NCI-H69 (cell line): ENCODE results near the gene ENTHD1.
"Not testable (repeated sequence)": the region's sequence is repeated elsewhere in the genome, so short reads cannot be mapped to it uniquely, and the experiment has no call there.

ENCODE experiments used
- DNase-seq: peaks from one replicate; lab custom pipeline; 2025; lab: John Stamatoyannopoulos, UW

The ENTHD1 gene

DNA sequence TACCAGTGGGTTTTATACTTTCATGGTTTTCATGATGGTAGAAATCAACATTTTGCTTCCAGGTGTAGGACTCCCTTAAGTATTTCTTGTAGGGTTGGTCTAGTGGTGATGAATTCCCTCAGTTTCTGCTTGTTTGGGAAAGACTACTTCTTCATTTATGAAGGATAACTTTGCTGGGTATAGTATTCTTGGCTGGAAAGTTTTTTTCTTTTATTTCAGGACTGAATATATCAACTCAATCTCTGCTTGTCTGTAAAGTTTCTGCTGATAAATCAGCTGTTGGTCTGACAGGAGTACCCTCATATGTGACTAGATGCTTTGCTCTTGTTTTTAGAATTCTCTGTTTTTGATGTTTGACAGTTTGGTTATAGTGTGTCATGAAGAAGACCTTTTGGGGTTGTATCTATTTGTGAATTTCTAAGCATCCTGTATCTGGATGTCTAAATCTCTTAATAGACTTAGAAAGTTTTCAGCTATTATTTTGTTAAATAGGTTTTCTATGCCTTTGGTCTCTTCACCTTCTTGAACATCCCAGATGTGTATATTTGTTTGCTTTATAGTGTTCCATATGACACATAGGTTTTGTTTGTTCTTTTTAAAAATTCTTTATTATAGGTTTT lies 95.9 kb downstream of the ENTHD1 start:
- DNase-seq, result no peak

DNA sequence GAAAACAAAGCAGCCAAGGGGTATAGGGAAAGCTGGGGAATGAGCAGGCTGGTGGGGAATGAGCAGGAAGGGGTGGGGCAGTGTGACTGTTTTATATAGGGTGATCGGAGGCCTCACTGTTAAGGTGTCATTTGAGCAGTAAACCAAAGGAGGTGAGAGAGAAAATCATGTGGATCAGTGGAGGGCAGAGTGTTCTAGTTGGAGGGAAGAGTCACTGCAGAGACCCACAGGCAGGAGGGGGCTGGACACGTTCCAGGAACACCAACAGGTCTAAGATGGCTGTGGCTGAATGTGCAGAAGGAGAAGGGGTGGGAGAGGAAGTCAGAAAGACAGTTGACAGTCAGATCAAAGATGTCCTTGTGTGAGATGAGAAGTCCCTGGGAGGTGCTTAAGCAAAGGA lies 103.8 kb downstream of the ENTHD1 start:
- DNase-seq, result no peak

DNA sequence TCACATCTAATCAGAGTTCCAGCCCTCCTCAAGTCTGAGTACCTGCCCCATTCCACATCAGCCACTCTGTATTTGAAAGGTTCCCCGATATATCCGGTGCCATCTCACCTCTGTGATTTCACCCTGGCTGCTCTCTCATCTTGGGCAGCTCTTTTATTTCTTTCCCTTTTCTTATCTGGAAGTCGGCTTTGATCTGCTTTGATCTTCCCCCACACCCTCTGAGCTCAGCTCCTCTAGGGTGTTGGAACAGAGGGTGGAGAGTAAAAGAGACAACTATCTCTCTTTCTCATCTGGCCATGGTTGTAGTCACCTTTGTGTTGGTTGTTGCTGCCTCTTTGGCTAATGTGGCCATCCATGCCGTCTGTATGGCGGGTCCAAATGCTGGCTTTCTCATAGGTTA lies 108.3 kb downstream of the ENTHD1 start:
- DNase-seq, result no peak

DNA sequence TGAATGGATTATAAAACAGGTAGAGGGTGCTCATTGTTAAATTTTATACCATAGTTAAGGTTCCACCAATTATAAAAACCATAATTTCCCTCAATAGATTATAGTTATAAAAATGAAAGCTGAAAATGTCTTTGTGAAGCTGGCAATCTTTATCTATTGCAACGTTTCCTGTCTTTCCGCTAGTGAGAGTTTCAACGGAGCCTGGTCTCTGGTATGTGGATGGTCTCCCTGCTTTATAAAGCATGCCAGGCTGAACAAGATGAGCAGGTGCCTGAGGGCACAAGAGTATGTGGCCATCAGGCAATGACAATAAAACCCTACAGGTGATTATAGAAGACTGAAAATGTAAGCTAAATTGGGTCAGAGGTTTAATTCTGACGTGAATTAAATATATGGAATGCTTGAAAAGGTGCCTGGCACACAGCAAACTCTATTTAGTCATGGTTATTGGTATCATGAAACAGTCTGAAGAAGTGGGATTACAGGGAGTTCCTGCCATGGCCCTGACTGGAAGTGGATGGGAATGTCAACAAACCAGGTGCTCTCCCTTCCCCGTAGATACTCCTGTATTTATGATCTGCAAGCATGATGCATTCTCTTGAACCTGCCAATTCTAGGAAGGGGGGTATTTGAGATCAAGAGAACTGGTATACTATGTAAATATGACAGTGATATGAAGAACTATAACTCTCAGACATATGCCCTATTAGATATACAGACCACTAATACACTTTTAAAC lies 115.7 kb downstream of the ENTHD1 start:
- peak; percentile 67 for DNase-seq

DNA sequence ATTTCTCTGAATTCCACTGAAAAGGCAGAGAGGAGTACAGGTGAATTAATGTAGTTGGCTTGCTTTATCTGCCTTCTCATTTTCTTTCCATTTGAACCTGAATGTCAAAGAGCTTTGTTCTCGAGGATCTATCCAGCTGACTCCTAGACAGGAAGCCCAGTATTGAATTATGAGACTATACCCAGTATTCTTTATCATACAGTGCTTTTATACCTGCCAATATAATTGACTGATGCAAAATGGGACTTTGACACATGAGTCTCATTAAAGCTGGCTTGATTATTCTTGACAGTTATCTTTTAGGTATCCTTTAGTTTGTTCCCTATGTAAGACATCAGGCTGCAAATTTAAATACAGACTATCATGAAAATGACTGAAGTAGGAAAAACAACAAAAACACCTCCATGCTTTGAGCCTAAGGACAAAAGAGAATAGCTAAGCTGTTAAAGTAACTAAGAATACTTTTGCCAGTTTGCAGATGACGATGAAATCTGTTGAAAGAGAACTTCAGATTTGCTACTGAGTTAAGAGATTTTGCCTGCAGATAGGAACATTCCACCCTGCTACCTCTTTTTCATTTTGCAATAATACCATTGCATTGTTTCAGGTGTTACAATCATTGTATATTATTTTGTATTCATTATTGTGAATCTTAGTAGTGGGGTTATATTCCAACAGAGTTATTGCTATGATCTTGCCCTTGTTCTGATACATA lies 117.1 kb downstream of the ENTHD1 start:
- peak; percentile 12 for DNase-seq

DNA sequence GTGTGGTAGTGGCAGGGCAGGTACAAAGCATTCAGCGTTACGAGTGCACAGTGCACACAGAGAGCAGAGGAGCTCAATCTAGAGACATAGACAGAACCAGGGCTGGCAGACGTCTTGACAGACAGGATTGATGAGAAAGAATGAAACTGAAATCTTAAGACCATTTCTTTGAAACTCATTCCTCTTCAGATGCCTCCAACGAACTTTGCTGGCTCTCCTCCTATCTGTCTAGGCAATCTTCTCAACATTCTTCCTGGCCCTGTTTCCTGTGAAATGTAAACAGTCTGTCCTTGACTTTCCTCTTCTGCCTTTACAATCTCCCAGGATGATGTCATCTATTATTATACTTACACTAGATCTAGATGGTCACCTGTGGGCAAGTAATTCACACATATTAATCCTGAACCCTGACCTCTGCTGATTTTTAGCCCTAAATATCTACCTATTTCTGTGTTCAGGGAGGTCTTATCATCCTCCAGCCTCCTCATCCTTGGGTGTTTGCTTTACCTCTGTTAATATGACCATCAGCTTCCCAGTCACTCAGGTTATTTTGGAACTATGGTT lies 119.5 kb downstream of the ENTHD1 start:
- peak; percentile 4 for DNase-seq

DNA sequence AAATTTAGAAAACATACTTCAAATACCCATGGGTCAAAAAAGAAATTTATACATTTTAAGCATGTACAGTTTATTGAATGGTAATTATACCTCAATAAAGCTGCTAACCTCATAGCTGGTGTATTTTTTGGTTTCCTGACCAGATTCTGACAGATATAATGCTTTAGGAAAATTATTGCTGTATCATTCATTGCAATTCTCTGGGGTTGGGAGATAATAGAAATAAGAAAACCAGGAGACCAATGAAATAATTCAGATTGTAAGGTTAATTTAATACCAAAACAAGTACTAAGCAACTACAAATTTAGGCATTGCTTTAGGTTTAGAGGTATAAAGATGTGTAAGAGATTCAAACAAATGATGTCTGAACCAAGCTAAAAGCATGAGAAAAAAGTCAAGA lies 120.1 kb downstream of the ENTHD1 start:
- DNase-seq, result no peak

DNA sequence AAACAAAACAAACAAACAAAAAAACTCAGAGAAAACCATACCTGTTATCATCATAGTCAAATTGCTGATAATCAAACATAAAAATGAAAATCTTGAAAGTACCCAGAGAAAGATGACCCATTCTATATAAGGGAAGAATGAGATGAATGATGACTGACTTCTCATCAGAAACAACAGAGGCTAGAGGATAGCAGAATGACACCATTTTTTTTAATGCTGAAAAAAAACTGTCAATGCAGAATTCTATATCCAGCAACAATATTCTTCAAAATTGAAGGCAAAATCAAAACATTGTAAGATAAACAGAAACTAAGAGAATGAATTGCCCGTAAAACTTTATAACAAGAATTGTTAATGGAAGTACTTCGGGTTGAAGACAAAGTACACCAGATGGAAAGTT lies 122.1 kb downstream of the ENTHD1 start:
- DNase-seq, result no peak

DNA sequence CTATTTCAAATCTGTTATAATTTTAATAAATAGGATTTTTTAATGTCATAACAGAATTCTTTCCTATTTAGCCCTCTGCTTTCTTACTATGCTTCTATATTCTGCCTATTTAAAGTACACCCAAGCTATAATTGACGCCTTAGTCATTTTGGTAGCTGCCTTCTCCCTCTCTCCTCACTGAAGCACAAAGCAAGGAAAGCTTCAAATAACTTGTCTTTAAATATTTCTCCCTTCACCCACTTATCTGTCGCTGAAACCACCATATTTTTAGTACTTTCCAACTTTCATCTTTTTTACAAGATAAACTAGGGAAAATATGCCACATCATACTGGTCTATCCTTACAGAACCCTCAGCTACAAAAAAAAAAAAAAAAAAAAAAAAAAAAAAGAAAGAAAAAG lies 127.9 kb downstream of the ENTHD1 start:
- DNase-seq, result no peak

DNA sequence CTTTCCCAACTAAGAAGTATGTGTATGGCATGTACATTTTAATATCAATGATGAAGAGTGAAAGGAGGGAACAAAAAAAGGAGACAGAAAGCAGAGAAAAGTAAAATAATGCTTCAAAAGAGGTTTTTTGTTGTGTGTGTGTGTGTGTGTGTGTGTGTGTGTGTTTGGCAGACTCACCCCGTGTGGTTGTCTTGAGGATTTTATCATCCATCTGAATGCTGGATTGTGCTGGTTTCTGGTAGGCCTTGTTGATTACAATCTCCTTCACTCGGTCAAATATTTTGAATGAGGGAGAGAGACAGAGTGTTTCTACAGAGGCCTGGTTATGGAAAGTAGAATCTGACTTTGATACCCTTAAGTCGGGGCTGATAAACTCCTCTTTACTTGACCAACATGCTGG lies 128.5 kb downstream of the ENTHD1 start:
- no peak for DNase-seq

DNA sequence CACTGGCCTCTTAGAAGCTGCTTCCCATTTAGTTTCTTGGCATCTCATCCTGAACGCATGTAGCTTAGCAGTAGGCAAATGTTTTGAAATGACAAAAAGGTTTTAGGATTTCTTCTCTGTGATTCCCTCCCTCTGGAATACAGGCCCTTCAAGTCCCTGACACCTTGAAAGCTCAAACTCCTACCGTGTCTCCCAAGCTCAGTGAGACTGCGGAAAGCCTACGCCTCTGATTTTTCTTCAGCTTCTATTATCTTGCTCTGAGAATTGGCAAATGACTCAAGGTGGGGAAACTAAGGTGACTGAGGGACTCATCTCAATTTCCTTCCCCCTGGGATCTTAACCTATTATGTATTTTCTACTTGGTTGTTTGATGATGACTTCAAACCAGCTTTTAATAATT lies 130.3 kb downstream of the ENTHD1 start:
- DNase-seq, result no peak

DNA sequence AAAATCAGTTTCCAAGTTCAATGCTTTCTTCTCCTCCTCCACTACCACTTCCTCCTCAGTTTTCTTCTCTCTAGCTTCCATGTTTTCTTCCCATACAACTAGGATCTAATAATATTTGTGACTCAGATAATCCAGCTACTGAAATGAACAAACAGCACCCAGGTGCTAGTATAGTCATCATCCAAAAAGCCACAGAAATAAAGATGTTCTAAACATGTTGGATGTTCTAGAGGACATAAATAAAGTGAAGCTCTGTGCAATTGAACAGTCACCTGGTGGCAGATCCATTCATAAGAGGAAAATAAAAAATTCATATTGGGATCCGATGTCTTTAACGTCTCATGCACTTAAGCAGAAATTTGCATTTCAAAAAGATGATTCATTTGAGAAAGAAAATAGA lies 142.8 kb downstream of the ENTHD1 start:
- DNase-seq, result no peak

DNA sequence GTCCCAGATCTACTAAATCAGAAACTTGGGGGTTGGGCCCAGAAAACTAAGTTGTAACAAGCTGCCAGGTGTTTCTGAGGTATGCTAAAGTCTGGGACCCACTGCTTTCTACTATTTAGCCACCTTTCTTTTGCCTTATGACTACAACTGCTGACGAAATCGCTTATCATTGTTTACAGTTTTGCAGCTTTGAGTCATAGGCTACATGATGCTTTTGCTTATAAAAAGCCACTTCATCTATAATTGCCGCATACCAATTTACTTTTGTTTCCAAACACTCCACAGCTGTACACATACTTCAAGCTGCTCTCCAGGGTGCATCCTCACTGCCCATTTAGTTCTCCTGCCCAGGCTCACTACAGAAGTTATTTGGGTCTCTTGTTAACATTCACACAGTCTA lies 144.7 kb downstream of the ENTHD1 start:
- peak; percentile 75 for DNase-seq

DNA sequence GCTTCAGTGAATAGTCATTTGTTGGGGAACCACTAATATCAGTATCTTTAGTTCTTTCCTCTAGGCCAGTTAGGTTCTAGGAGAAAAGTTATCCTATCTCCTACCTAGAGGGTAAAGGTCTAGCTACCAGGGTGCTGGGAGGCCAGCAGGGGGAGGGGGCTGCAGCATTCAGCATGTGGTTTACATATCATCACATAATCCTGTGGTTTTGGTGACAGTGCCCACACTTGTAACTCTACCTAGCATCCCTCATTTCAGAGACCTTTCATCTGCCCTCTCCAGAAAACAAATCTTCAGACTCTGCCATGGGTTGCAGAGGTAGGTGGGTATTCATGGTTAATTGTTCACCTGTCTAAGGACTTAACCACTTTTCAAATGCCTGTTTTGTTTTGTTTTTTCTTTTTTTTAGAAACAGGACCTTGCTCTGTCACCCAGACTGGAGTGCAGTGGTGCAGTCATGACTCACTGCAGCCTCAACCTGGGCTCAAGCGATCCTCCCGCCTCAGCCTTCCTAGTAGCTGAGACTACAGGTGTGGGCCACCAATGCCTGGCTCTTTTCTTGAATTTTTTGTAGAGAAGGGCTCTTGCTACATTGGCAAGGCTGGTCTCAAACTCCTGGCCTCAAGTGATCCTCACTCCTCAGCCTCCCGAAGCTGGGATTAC lies 146.8 kb downstream of the ENTHD1 start:
- no peak for DNase-seq

DNA sequence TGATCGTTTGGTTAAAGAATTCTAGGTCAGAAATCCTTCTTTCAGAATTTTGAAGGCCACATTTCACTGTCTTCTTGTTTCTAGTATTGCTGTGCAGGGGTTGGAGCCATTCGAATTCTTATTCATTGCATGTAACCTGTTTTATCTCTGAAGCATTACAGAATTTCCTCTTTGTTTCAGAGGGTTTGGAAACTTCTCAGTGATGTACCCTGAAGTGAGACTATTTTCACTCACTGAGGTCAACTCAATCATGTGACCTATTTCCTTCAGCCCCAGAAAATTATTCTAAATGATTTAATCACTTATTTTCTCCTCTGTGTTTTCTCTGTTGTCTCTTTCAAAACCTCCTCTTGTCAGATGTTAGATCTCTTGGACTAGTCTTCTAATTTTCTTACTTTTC lies 147.8 kb downstream of the ENTHD1 start:
- DNase-seq, result no peak

DNA sequence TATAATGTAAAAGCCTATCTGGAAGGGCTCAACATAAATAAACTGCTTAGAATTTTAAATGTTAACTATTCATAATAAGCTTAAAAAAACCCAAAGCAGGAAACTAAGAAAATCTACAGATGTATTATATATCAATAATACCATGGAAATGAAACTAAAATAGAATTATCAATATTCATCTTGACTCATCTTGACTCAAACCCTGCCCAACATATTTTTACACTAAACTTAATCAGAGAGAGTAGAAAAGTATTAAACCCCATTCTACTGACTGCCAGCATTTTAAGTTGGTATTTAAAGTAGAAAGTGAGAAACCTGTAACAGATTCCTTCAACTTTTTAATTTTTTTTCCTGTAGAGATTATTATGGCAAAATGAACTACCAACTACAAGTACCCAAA lies 149.2 kb downstream of the ENTHD1 start:
- no peak for DNase-seq

DNA sequence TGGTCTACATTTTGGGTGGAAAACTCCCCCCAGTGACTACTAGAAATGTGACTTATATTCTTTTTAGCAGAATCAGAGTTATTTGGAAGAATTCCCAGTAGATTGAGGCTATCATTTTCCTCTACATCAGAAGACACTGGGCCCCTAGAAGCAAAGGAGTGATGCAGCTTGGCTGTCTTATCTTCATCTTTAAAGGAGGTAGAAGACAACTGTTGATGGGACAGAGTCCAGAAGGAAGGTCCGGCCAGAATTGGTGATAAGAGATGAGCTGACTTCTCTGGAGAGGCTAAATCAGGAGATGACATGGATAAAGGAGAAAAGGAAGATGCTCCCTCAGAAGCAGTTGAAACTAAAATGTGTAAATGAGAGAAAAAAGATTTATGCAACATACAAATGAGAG lies 149.6 kb downstream of the ENTHD1 start:
- DNase-seq, result no peak

DNA sequence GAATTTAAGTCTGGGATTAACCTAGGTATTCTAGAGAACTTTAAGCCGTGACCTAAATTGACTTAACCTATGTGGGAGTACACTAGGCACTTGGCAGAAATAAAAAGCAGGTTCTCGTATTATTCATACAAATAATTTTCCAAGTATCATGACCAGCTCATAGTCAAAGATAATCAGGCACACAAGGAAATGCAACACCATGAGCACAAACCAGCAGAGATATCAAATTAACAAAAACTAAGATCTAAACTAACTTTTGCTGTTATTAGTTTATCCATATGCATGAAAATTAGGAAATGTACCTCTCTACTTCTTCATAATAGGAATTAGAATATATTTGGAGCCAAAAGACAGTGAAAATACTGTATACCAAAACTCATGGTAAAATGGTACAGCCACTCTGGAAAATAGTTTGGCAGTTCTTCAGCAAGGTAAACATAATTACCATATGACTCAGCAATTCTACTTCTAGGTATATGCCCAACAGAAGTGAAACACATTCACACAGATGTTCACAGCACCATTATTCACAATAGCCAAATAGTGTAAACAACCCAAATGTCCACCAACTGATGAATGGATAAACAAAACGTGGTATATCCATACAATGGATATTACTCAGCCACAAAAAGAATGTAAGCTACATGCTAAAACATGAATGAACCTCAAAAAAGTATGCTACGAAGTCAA lies 154.1 kb downstream of the ENTHD1 start:
- peak; percentile 26 for DNase-seq

DNA sequence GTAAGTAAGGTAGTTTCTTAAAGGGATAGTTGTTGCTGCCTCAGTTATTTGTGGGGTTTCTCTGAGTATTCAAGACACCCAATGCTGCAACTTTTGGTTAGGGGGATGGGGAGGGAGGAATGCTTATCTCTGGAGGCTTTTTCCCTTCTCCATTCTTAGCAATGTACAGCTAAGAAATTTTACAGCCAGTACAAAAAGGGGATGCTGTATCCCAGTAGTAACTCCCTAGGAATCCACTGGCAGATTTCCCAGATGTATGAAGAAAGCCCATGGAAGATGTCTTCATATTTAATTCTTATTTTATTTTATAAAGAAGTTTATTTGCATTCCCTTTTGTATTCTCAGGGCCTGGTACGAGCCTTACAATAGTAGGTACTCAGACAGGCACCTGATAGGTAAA lies 154.8 kb downstream of the ENTHD1 start:
- no peak for DNase-seq

DNA sequence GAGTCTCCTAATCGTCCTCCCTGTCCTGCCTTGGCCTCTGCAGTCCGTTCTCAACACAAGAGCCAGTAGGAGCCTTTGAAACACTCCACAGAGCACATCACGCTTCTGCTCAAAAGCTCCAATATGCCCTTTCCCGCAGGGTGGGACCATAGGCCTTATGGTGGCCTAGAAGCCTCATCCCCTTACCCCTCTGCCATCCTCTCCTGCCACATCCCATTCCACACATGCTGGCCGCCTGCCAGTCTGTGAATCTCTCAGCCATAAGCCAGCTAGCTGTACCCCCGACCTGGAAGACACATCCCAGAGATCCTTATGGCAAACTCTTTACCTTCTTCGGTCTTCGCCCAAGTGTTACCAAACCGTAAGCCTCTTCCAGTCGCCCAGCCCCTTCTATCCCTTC lies 157.8 kb downstream of the ENTHD1 start:
- DNase-seq, result no peak

DNA sequence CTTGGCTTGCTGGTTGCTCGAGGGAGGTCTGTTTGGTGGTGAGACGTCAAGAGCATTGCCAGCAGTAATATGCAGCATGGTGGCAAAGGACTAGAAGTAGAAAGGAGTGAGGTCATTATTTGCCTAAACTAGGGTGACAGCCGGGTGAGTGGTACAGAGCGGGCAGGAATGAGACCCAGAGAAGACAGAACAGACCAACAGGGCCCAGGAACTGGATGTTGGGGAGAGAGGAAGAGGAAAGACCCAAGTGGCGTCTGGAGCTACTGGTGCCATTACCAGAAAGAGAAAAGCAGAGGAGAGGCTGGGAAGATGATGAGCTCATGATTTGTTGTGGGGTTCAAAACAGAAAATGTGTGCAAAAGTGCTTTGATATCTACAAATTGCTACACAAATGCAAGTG lies 158.7 kb downstream of the ENTHD1 start:
- no peak for DNase-seq

DNA sequence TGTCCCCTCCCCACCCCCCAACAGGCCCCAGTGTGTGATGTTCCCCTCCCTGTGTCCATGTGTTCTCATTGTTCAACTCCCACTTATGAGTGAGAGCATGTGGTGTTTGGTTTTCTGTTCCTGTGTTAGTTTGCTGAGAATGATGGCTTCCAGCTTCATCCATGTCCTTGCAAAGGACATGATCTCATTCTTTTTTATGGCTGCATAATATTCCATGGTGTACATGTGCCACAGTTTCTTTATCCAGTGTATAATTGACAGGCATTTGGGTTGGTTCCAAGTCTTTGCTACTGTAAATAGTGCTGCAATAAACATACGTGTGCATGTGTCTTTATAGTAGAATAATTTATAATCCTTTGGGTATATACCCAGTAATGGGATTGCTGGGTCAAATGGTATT lies 159.5 kb downstream of the ENTHD1 start:
- DNase-seq, result not testable (repeated sequence)
